ENCODE data around the gene ZNF808. TPM values are rescaled to one million over a fixed set of nuclear protein-coding genes. Genes with fewer than 3 reads are reported as not detected.

ZNF808 gene
- total and polyA plus RNA-seq, 4 donors = 2.8 to 37.9 (median 12.1) TPM

DNA sequence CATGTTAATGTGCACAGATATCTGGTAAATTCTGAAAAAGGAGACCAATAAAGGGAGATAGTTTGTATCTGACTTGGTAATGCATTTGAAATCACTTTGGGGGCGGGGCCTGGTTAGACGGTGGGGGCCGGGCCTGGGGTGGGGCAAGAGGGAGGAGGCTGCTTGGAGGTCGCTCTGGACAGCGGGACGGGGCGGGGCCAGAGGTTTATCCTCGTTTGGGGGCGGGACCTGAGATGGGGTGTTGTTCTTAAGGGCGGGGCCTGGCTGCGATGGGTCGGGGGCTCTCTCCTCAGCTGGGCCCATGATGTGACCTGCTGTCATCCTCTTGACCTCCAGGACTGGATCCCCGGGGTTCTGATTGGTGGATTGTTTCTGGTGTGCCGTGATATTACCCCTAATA, 4.9 kb upstream of the ZNF808 start:
- 82 to 91% methylated on average over 14 of the region's 14 CpGs for WGBS, 2 donors
- TF ChIP-seq, protein P1, sequence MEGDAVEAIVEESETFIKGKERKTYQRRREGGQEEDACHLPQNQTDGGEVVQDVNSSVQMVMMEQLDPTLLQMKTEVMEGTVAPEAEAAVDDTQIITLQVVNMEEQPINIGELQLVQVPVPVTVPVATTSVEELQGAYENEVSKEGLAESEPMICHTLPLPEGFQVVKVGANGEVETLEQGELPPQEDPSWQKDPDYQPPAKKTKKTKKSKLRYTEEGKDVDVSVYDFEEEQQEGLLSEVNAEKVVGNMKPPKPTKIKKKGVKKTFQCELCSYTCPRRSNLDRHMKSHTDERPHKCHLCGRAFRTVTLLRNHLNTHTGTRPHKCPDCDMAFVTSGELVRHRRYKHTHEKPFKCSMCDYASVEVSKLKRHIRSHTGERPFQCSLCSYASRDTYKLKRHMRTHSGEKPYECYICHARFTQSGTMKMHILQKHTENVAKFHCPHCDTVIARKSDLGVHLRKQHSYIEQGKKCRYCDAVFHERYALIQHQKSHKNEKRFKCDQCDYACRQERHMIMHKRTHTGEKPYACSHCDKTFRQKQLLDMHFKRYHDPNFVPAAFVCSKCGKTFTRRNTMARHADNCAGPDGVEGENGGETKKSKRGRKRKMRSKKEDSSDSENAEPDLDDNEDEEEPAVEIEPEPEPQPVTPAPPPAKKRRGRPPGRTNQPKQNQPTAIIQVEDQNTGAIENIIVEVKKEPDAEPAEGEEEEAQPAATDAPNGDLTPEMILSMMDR (IDR thresholded peaks at IDR 0.05; ENCODE audit: control extremely low read depth, extremely low read depth) = no peak
- DNase-seq = no peak

DNA sequence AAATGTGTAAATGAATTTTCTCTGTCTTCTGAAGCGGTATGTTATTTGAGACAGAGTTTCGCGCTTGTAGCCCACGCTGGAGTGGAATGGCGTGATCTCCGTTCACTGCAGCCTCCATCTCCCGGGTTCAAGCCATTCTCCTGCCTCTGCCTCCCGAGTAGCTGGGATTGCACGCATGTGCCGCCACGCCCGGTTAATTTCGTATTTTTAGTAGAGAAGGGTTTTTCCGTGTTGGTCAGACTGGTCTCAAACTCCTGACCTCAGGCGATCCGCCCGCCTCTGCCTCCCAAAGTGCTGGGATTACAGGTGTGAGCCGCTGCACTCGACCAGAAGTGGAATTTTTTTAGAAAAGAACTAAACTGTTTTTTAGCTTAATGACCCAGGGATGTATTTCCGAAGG, 3.4 kb upstream of the ZNF808 start:
- H3K27me3 ChIP-seq (ENCODE audit: control insufficient read depth in 3 of 3, insufficient read depth in 3 of 3, low read length in 2 of 3) = no peaks in the 10 kb centered on the region
- peaks cover 0 to 23% (median 0%) of the 10 kb centered on the region in 4 donors for H3K9me3 ChIP-seq (ENCODE audit: control insufficient read depth in 4 of 4, insufficient read depth in 3 of 4, low read length in 3 of 4)
- WGBS, 2 donors = 80 to 87% methylated on average over 20 of the region's 20 CpGs
- H3K4me3 ChIP-seq = no peak overlapping the region
- no peaks in the 10 kb centered on the region for H3K36me3 ChIP-seq (ENCODE audit: control insufficient read depth in 4 of 4, insufficient read depth in 4 of 4, low read length in 4 of 4)
- no peak overlapping the region for H3K9ac ChIP-seq (ENCODE audit: insufficient read depth in 1 of 2, low read length in 2 of 2)
- TF ChIP-seq, protein P1 (IDR thresholded peaks at IDR 0.05; ENCODE audit: control extremely low read depth, extremely low read depth) = no peak
- peaks cover 0 to 8% (median 5%) of the 10 kb centered on the region in 5 donors for H3K4me1 ChIP-seq (ENCODE audit: control insufficient read depth in 5 of 5, insufficient read depth in 5 of 5, low read length in 5 of 5)
- DNase-seq (no peak), ATAC-seq (ENCODE audit: insufficient read depth, low FRiP score) (no peak)
- no peak overlapping the region for H3K27ac ChIP-seq (ENCODE audit: low read depth in 1 of 2, low read length in 1 of 2)

More for the DNA sequence above, 4.9 kb upstream of the ZNF808 start:
- no peak for ATAC-seq (ENCODE audit: insufficient read depth, low FRiP score)
- no peak overlapping the region for H3K9ac ChIP-seq (ENCODE audit: insufficient read depth in 1 of 2, low read length in 2 of 2)
- no peak overlapping the region for H3K4me3 ChIP-seq
- H3K27ac ChIP-seq (ENCODE audit: low read depth in 1 of 2, low read length in 1 of 2) = no peak overlapping the region
- peaks cover 0 to 30% (median 0%) of the 10 kb centered on the region in 4 donors for H3K9me3 ChIP-seq (ENCODE audit: control insufficient read depth in 4 of 4, insufficient read depth in 3 of 4, low read length in 3 of 4)
- H3K36me3 ChIP-seq (ENCODE audit: control insufficient read depth in 4 of 4, insufficient read depth in 4 of 4, low read length in 4 of 4) = no peaks in the 10 kb centered on the region
- peaks cover 0 to 2% (median 0%) of the 10 kb centered on the region in 5 donors for H3K4me1 ChIP-seq (ENCODE audit: control insufficient read depth in 5 of 5, insufficient read depth in 5 of 5, low read length in 5 of 5)
- no peaks in the 10 kb centered on the region for H3K27me3 ChIP-seq (ENCODE audit: control insufficient read depth in 3 of 3, insufficient read depth in 3 of 3, low read length in 2 of 3)

DNA sequence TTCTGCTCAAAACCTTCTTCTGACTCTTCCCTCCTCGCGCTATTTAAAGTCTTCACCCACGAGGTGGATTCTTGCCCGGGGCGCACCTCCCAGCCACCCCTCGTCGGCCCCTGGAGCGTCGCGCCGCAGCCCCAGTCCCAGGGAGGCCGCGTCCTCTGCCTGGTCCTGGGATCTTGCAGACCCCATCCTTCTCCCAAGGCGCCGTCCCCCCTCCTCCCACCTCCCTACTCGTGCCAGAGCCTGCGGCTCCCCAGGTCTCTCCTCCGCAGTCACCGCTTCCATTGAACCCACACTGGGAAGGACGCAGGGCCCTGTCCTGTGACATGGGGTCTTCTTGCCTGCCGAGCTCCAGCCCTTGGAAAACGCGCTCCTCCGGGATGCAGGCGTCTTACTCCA, 486 bp downstream of the ZNF808 start:
- Histone ChIP-seq H3K27me3 (ENCODE audit: control insufficient read depth in 3 of 3, insufficient read depth in 3 of 3, low read length in 2 of 3) (no peaks in the 10 kb centered on the region), H3K9me3 (ENCODE audit: control insufficient read depth in 4 of 4, insufficient read depth in 3 of 4, low read length in 3 of 4) (peaks cover 0 to 10% (median 0%) of the 10 kb centered on the region in 4 donors), H3K4me1 (ENCODE audit: control insufficient read depth in 5 of 5, insufficient read depth in 5 of 5, low read length in 5 of 5) (peaks cover 0 to 9% (median 5%) of the 10 kb centered on the region in 5 donors), H3K36me3 (ENCODE audit: control insufficient read depth in 4 of 4, insufficient read depth in 4 of 4, low read length in 4 of 4) (no peaks in the 10 kb centered on the region), H3K9ac (ENCODE audit: insufficient read depth in 1 of 2, low read length in 2 of 2) (peak overlapping the region; percentile 55 to 77), H3K27ac (ENCODE audit: low read depth in 1 of 2, low read length in 1 of 2) (peak overlapping the region; percentile 90 to 93), H3K4me3 (peak overlapping the region; percentile 84)
- DNase-seq (peak in 1 of 3 donors; percentile 22), ATAC-seq (ENCODE audit: insufficient read depth, low FRiP score) (peak; percentile 4)
- 1 to 3% methylated on average over 24 to 25 of the region's 25 CpGs for WGBS, 2 donors
- TF ChIP-seq, protein P1 (IDR thresholded peaks at IDR 0.05; ENCODE audit: control extremely low read depth, extremely low read depth) = no peak

DNA sequence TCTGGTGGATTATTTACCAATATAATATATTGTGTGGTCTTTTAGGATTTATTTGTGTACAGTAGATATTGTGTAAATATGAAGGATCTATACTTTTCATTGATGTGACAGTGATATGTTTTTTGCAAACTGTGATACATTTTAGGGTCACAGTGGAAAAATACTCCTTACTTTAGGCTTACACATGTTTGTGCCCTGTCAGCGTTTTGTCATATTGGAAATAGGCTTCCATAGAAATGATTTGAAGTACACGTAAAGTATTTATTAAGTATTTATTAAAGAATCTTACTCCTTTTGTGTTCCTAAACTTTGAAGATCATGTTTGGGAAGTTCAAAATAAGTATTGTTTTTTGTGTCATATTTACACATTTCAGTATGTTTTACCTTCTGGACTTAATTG, 5.0 kb downstream of the ZNF808 start:
- peaks cover 0 to 4% (median 0%) of the 10 kb centered on the region in 4 donors for H3K36me3 ChIP-seq (ENCODE audit: control insufficient read depth in 4 of 4, insufficient read depth in 4 of 4, low read length in 4 of 4)
- ATAC-seq (ENCODE audit: insufficient read depth, low FRiP score) (no peak), DNase-seq (no peak)
- no peak overlapping the region for H3K27ac ChIP-seq (ENCODE audit: low read depth in 1 of 2, low read length in 1 of 2)
- 97 to 100% methylated on average over 2 of the region's 2 CpGs for WGBS, 2 donors
- H3K4me1 ChIP-seq (ENCODE audit: control insufficient read depth in 5 of 5, insufficient read depth in 5 of 5, low read length in 5 of 5) = peaks cover 0 to 13% (median 8%) of the 10 kb centered on the region in 5 donors
- H3K9me3 ChIP-seq (ENCODE audit: control insufficient read depth in 4 of 4, insufficient read depth in 3 of 4, low read length in 3 of 4) = peaks cover 0 to 20% (median 0%) of the 10 kb centered on the region in 4 donors
- no peaks in the 10 kb centered on the region for H3K27me3 ChIP-seq (ENCODE audit: control insufficient read depth in 3 of 3, insufficient read depth in 3 of 3, low read length in 2 of 3)
- TF ChIP-seq, protein P1 (IDR thresholded peaks at IDR 0.05; ENCODE audit: control extremely low read depth, extremely low read depth) = no peak
- no peak overlapping the region for H3K9ac ChIP-seq (ENCODE audit: insufficient read depth in 1 of 2, low read length in 2 of 2)
- no peak overlapping the region for H3K4me3 ChIP-seq
